ENCODE results near the gene SYK. TPM values are rescaled to one million over a fixed set of nuclear protein-coding genes. Genes with fewer than 3 reads are reported as not detected.

SYK gene
- total RNA-seq, 1 donor from 2014 or later, result 29.2 TPM

- H3K4me3 ChIP-seq (ENCODE audit: low read depth, low read length), result no peak overlapping the region
- H3K27me3 ChIP-seq (ENCODE audit: control insufficient read depth, insufficient read depth, low read length), result no peaks in the 10 kb centered on the region
- H3K36me3 ChIP-seq (ENCODE audit: control insufficient read depth, insufficient read depth, low read length), result peaks cover 6% of the 10 kb centered on the region
- no peak for TF ChIP-seq CTCF (IDR thresholded peaks at IDR 0.05; ENCODE audit: insufficient read depth, low read length, severe bottlenecking)
- DNase-seq (ENCODE audit: low read depth) (no peak), FAIRE-seq (no peak)
Observed at GRCh38 chr9:90861826-90862740, 60.5 kb downstream of the SYK start.

- DNase-seq (ENCODE audit: low read depth) (no peak), FAIRE-seq (no peak)
- Histone ChIP-seq H3K36me3 (ENCODE audit: control insufficient read depth, insufficient read depth, low read length) (peaks cover 6% of the 10 kb centered on the region), H3K4me3 (ENCODE audit: low read depth, low read length) (no peak overlapping the region), H3K27me3 (ENCODE audit: control insufficient read depth, insufficient read depth, low read length) (no peaks in the 10 kb centered on the region)
- TF ChIP-seq CTCF (IDR thresholded peaks at IDR 0.05; ENCODE audit: insufficient read depth, low read length, severe bottlenecking), result no peak
Observed at GRCh38 chr9:90864779-90865178, 63.2 kb downstream of the SYK start.

GRCh38 chr9:90867101-90867500 is 65.5 kb downstream of the SYK start:
- Histone ChIP-seq H3K36me3 (ENCODE audit: control insufficient read depth, insufficient read depth, low read length) (peaks cover 4% of the 10 kb centered on the region), H3K4me3 (ENCODE audit: low read depth, low read length) (no peak overlapping the region), H3K27me3 (ENCODE audit: control insufficient read depth, insufficient read depth, low read length) (no peaks in the 10 kb centered on the region)
- DNase-seq (ENCODE audit: low read depth) (no peak), FAIRE-seq (no peak)
- no peak for TF ChIP-seq CTCF (IDR thresholded peaks at IDR 0.05; ENCODE audit: insufficient read depth, low read length, severe bottlenecking)

GRCh38 chr9:90868555-90868954 is 66.9 kb downstream of the SYK start:
- H3K4me3 ChIP-seq (ENCODE audit: low read depth, low read length), result no peak overlapping the region
- FAIRE-seq (no peak), DNase-seq (ENCODE audit: low read depth) (peak; percentile 19)
- H3K36me3 ChIP-seq (ENCODE audit: control insufficient read depth, insufficient read depth, low read length), result peaks cover 3% of the 10 kb centered on the region
- no peak for TF ChIP-seq CTCF (IDR thresholded peaks at IDR 0.05; ENCODE audit: insufficient read depth, low read length, severe bottlenecking)
- no peaks in the 10 kb centered on the region for H3K27me3 ChIP-seq (ENCODE audit: control insufficient read depth, insufficient read depth, low read length)

GRCh38 chr9:90869361-90869760 is 67.7 kb downstream of the SYK start:
- FAIRE-seq (no peak), DNase-seq (ENCODE audit: low read depth) (no peak)
- Histone ChIP-seq H3K36me3 (ENCODE audit: control insufficient read depth, insufficient read depth, low read length) (peaks cover 6% of the 10 kb centered on the region), H3K27me3 (ENCODE audit: control insufficient read depth, insufficient read depth, low read length) (no peaks in the 10 kb centered on the region), H3K4me3 (ENCODE audit: low read depth, low read length) (no peak overlapping the region)
- TF ChIP-seq CTCF (IDR thresholded peaks at IDR 0.05; ENCODE audit: insufficient read depth, low read length, severe bottlenecking), result no peak

All from bronchial epithelial cell (primary cell).